Stimulated activated CD8-positive, alpha-beta memory T cell treated with anti-CD3 and anti-CD28 coated beads, Interleukin-4, amount 100 ng/mL, for 48 hours (primary cell): ENCODE measurements around the gene PPIP5K1.
"Not testable (repeated sequence)": the region's sequence is repeated elsewhere in the genome, so short reads cannot be mapped to it uniquely, and the experiment has no call there.

Source experiments
- DNase-seq: peaks from one replicate; pipeline ENCODE4 v3.0.0-alpha.2; 2020

The PPIP5K1 gene

GRCh38 chr15:43544266-43544665 lies 45.7 kb downstream of the PPIP5K1 start:
- no peak for DNase-seq

GRCh38 chr15:43541785-43542184 lies 48.2 kb downstream of the PPIP5K1 start:
- DNase-seq: no peak

- no peak for DNase-seq
These were observed 51.9 kb downstream of the PPIP5K1 start for GRCh38 chr15:43538091-43538490.

GRCh38 chr15:43534897-43535296 lies 55.1 kb downstream of the PPIP5K1 start:
- no peak for DNase-seq

GRCh38 chr15:43532826-43533225 lies 57.2 kb downstream of the PPIP5K1 start:
- DNase-seq: not testable (repeated sequence)

- DNase-seq: no peak
These were observed 58.9 kb downstream of the PPIP5K1 start for GRCh38 chr15:43531018-43531670.

GRCh38 chr15:43529587-43530345 lies 60.2 kb downstream of the PPIP5K1 start:
- no peak for DNase-seq

GRCh38 chr15:43529141-43529540 lies 60.9 kb downstream of the PPIP5K1 start:
- peak; percentile 2 for DNase-seq

- peak; percentile 12 for DNase-seq
These were observed 61.4 kb downstream of the PPIP5K1 start for GRCh38 chr15:43528542-43529007.

GRCh38 chr15:43527802-43528541 lies 62.0 kb downstream of the PPIP5K1 start:
- DNase-seq: peak; percentile 15

- peak; percentile 19 for DNase-seq
These were observed 62.8 kb downstream of the PPIP5K1 start for GRCh38 chr15:43527016-43527801.

- DNase-seq: peak; percentile 17
These were observed 63.6 kb downstream of the PPIP5K1 start for GRCh38 chr15:43526261-43526930.

- DNase-seq: peak; percentile 18
These were observed 64.9 kb downstream of the PPIP5K1 start for GRCh38 chr15:43525131-43525530.

GRCh38 chr15:43524254-43524845 lies 65.7 kb downstream of the PPIP5K1 start:
- DNase-seq: no peak

GRCh38 chr15:43523646-43524045 lies 66.4 kb downstream of the PPIP5K1 start:
- no peak for DNase-seq

- no peak for DNase-seq
These were observed 67.8 kb downstream of the PPIP5K1 start for GRCh38 chr15:43522247-43522646.

GRCh38 chr15:43521419-43521818 lies 68.6 kb downstream of the PPIP5K1 start:
- no peak for DNase-seq

- no peak for DNase-seq
These were observed 69.9 kb downstream of the PPIP5K1 start for GRCh38 chr15:43520138-43520537.

GRCh38 chr15:43519196-43519595 lies 70.8 kb downstream of the PPIP5K1 start:
- no peak for DNase-seq

GRCh38 chr15:43518197-43518761 lies 71.7 kb downstream of the PPIP5K1 start:
- DNase-seq: no peak
